B cell (primary cell): ENCODE measurements around the gene TMEM236. TPM values are rescaled to one million over a fixed set of nuclear protein-coding genes. Genes with fewer than 3 reads are reported as not detected.

Experiments
- ATAC-seq: fragments of 200-7000 bp; cut with Tn5 transposase; one replicate; pipeline ENCODE4 v1.10.0; 2021; ENCODE audit warnings: low read depth, mild to moderate bottlenecking, moderate number of reproducible peaks, moderate library complexity
- CTCF ChIA-PET: fragments of 350-600 bp; sonication (Branson Sonifier 250); formaldehyde crosslinking; loops from one replicate; lab custom pipeline; 2021; ENCODE audit warnings: antibody characterized with exemption, inconsistent platforms; lab: Charles Lee
- POLR2A ChIA-PET: fragments of 350-600 bp; sonication (Branson Sonifier 250); formaldehyde crosslinking; loops from one replicate; lab custom pipeline; 2021; ENCODE audit warnings: antibody characterized with exemption; lab: Charles Lee
- DNase-seq: peaks from one replicate; pipeline ENCODE4 v3.0.0; 2013
- H2AFZ ChIP-seq: 2 replicates; pipeline ENCODE4 v1.6.1; 2012; ENCODE audit warnings: mild to moderate bottlenecking, low read depth, low read length; ENCODE audit not compliant: insufficient read depth, poor library complexity, severe bottlenecking
- H3K27ac ChIP-seq, 2 donors: 1 replicate in 1 of 2; 2 replicates in 1 of 2; pipeline ENCODE4 v1.5.1; 2012 to 2013; ENCODE audit warnings: low read length in 2 of 2, mild to moderate bottlenecking in 2 of 2, moderate library complexity in 1 of 2
- H3K27me3 ChIP-seq, 4 experiments: fragments of 200-600 bp in 1 of 4; sonication (generic) in 1 of 4; replicated peaks in 1 of 4; 1 replicate in 2 of 4; 2 replicates in 2 of 4; pipeline versions ENCODE4 v1.6.1 to v1.7.0; 2013 to 2016; ENCODE audit warnings: low read length in 3 of 4, mild to moderate bottlenecking in 2 of 4, mixed read lengths in 1 of 4, moderate library complexity in 1 of 4; ENCODE audit not compliant: insufficient read depth in 4 of 4, control insufficient read depth in 3 of 4; ENCODE audit errors: control extremely low read depth in 1 of 4
- H3K36me3 ChIP-seq, 2 experiments: replicated peaks in 1 of 2; 1 replicate in 1 of 2; 2 replicates in 1 of 2; pipeline versions ENCODE4 v1.6.1 to v1.7.1; 2013; ENCODE audit warnings: low read length in 1 of 2; ENCODE audit not compliant: insufficient read depth in 2 of 2, control insufficient read depth in 1 of 2; ENCODE audit errors: control extremely low read depth in 1 of 2, extremely low read depth in 1 of 2
- H3K4me1 ChIP-seq, 2 donors: fragments of 200-600 bp in 1 of 2; sonication (generic) in 1 of 2; 1 replicate in 1 of 2; 2 replicates in 1 of 2; pipeline versions ENCODE4 v1.5.1 to v1.6.1; 2013 to 2017; ENCODE audit warnings: low read length in 2 of 2; ENCODE audit not compliant: control insufficient read depth in 2 of 2, insufficient read depth in 2 of 2
- H3K4me2 ChIP-seq: replicated peaks from 2 replicates; pipeline ENCODE3; 2012; ENCODE audit warnings: mild to moderate bottlenecking, low read depth, low read length; ENCODE audit not compliant: poor library complexity, severe bottlenecking
- H3K4me3 ChIP-seq, 5 experiments: fragments of 200-600 bp in 1 of 5; sonication (generic) in 1 of 5; 1 replicate in 3 of 5; 2 replicates in 2 of 5; pipeline versions ENCODE4 v1.5.1 to v1.7.0; 2011 to 2016; ENCODE audit warnings: low read length in 4 of 5, mild to moderate bottlenecking in 4 of 5, low read depth in 2 of 5, control low read depth in 1 of 5, moderate library complexity in 1 of 5; ENCODE audit not compliant: insufficient read depth in 1 of 5; ENCODE audit errors: control extremely low read depth in 1 of 5, extremely low read depth in 1 of 5
- H3K79me2 ChIP-seq: fragments of 200-600 bp; sonication (generic); one replicate; pipeline ENCODE4 v1.6.0; 2016; ENCODE audit warnings: low read length; ENCODE audit not compliant: control insufficient read depth, insufficient read depth
- H3K9ac ChIP-seq: fragments of 200-600 bp; sonication (generic); 2 replicates; pipeline ENCODE4 v1.6.1; 2017; ENCODE audit warnings: mild to moderate bottlenecking, low read length, moderate library complexity
- H3K9me3 ChIP-seq, 3 donors: one replicate each; pipeline versions ENCODE4 v1.6.1 to v1.7.1; 2013; ENCODE audit warnings: low read length in 2 of 3; ENCODE audit not compliant: control insufficient read depth in 2 of 3, insufficient read depth in 1 of 3; ENCODE audit errors: control extremely low read depth in 1 of 3
- H4K20me1 ChIP-seq: 2 replicates; pipeline ENCODE4 v1.6.0; 2012; ENCODE audit warnings: mild to moderate bottlenecking, low read length; ENCODE audit not compliant: insufficient read depth, control insufficient read depth, poor library complexity, severe bottlenecking
- H3K27ac Mint-ChIP-seq: one replicate; pipeline ENCODE4 v1.8.0; 2021; ENCODE audit warnings: mixed read lengths
- H3K27me3 Mint-ChIP-seq: one replicate; pipeline ENCODE4 v1.8.0; 2021; ENCODE audit warnings: mixed read lengths
- H3K4me1 Mint-ChIP-seq: one replicate; pipeline ENCODE4 v1.8.0; 2021; ENCODE audit warnings: mixed read lengths
- H3K4me3 Mint-ChIP-seq: one replicate; pipeline ENCODE4 v1.8.0; 2021; ENCODE audit warnings: mixed read lengths
- H3K9me3 Mint-ChIP-seq: one replicate; pipeline ENCODE4 v1.8.0; 2022; ENCODE audit warnings: mixed read lengths; ENCODE audit not compliant: insufficient read depth
- EZH2 ChIP-seq: IDR thresholded peaks from 2 replicates; pipeline ENCODE4 v1.6.1; 2012; ENCODE audit warnings: borderline replicate concordance, low read depth, mild to moderate bottlenecking, moderate library complexity, low read length; ENCODE audit not compliant: insufficient read depth, poor library complexity, severe bottlenecking
- WGBS: methylation state at CpG from one replicate; pipeline ENCODE4 v1.1.5; 2013; ENCODE audit warnings: missing lambda C conversion rate; ENCODE audit not compliant: insufficient coverage; 5-methylcytosine and 5-hydroxymethylcytosine counted together
- intact Hi-C: fragments of 100-400 bp; cut with micrococcal nuclease; formaldehyde crosslinking; loops from one replicate; pipeline ENCODE4 v1.10.0; 2022
- polyA plus RNA-seq: library from polyadenylated mRNA; depleted of rRNA; stranded (reverse); fragments of >200 nt; gene quantifications from 2 replicates; pipeline ENCODE4 v1.2.3, GENCODE V29; 2012
- total RNA-seq, 2 donors: library from RNA; stranded (reverse); fragments of 120-200 nt in 1 of 2; gene quantifications; 1 replicate in 1 of 2; 2 replicates in 1 of 2; pipeline versions ENCODE4 v1.2.3 to v1.2.4, GENCODE V29; 2013 to 2022
- TF ChIP-seq, protein P1 (sequence below): fragments of 200-600 bp; IDR thresholded peaks from one replicate; pipeline ENCODE4 v1.8.0; 2022; ENCODE audit warnings: antibody characterized with exemption, mild to moderate bottlenecking

TMEM236 gene
- total and polyA plus RNA-seq, 2 donors (not counting 1 experiment from before 2014, with no cell fraction given): 0.09 to 0.27 TPM

DNA sequence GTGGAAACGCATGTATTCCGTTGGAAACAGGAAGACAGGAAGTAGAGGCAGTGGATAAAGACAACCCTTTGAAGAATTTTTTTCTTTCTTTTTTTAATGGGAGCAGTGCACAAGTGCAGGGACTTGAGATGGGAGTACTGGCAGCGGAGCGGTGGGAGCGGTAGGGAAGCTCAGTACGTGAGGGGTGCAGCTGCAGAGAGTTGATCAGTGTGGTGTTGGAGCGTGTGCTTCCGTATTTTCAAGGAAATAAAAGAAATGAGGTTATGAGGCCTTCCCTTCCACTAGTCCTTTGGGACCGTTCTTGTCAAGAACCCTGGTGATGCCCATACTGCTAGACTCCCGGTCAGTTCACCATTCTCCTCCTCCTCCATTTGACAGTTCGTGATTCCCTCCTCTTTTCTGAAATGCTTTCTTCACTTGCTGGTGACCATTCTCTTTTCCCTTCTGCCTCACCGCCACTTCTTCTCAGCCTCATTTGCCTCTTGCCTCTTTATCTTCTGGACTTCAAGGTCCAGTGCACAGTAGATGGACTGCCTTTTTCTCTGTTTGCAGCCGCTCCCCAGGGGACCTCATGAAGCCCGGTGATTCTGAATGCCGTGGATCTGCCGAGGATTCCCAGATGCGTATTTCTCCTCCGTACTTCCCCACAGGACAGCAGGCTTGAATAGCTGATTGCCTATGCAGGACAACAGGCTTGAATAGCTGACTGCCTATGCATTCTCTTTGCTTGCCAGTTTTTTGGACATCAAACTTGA, 39.1 kb upstream of the TMEM236 start:
- CTCF ChIA-PET: no interaction called here
- no peak for ATAC-seq
- no peak overlapping the region for H3K4me2 ChIP-seq
- no peaks in the 10 kb centered on the region for H3K4me1 ChIP-seq
- H3K27me3 ChIP-seq: no peaks in the 10 kb centered on the region
- WGBS: 97% methylated on average over 14 of the region's 18 CpGs
- intact Hi-C loops: no loop called here
- no peak overlapping the region for H3K4me3 Mint-ChIP-seq
- no peak for DNase-seq
- H3K4me1 Mint-ChIP-seq: no peaks in the 10 kb centered on the region
- TF ChIP-seq, protein P1, sequence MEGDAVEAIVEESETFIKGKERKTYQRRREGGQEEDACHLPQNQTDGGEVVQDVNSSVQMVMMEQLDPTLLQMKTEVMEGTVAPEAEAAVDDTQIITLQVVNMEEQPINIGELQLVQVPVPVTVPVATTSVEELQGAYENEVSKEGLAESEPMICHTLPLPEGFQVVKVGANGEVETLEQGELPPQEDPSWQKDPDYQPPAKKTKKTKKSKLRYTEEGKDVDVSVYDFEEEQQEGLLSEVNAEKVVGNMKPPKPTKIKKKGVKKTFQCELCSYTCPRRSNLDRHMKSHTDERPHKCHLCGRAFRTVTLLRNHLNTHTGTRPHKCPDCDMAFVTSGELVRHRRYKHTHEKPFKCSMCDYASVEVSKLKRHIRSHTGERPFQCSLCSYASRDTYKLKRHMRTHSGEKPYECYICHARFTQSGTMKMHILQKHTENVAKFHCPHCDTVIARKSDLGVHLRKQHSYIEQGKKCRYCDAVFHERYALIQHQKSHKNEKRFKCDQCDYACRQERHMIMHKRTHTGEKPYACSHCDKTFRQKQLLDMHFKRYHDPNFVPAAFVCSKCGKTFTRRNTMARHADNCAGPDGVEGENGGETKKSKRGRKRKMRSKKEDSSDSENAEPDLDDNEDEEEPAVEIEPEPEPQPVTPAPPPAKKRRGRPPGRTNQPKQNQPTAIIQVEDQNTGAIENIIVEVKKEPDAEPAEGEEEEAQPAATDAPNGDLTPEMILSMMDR: no peak
- TF ChIP-seq EZH2: no peak
- no peak overlapping the region for H3K27ac ChIP-seq
- no peak overlapping the region for H3K9ac ChIP-seq
- peaks cover 7 to 48% of the 10 kb centered on the region in 2 experiments for H3K36me3 ChIP-seq
- H3K27ac Mint-ChIP-seq: no peak overlapping the region
- H3K9me3 Mint-ChIP-seq: peaks cover 2% of the 10 kb centered on the region
- H3K9me3 ChIP-seq: no peaks in the 10 kb centered on the region
- POLR2A ChIA-PET: no interaction called here
- H4K20me1 ChIP-seq: no peaks in the 10 kb centered on the region
- no peak overlapping the region for H2AFZ ChIP-seq
- H3K27me3 Mint-ChIP-seq: no peaks in the 10 kb centered on the region
- no peaks in the 10 kb centered on the region for H3K79me2 ChIP-seq
- no peak overlapping the region for H3K4me3 ChIP-seq

DNA sequence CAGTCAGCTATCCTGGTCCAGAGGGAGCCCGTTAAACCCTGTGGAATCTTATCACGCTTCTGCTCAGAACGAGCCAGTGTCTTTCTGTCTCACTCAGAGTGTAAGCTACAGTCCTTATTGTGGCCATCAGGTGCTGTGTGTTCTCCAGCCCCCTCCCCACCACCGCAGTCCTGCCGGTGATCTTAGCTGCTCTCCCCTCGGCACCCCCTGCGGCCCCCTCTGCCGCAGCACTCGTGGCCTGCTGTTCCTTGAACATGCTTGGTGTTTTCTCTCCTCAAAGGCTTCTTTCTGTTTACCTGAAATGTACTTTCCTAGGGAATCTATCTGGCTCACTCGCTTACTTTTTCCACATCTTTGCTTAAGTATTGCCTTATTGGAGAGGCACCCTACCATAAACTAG, 38.2 kb upstream of the TMEM236 start:
- no peaks in the 10 kb centered on the region for H3K27me3 Mint-ChIP-seq
- DNase-seq (no peak), ATAC-seq (no peak)
- no peaks in the 10 kb centered on the region for H3K4me1 Mint-ChIP-seq
- Histone ChIP-seq H3K4me2 (no peak overlapping the region), H3K36me3 (peaks cover 7 to 41% of the 10 kb centered on the region in 2 experiments), H3K79me2 (no peaks in the 10 kb centered on the region), H3K9me3 (no peaks in the 10 kb centered on the region), H3K4me1 (no peaks in the 10 kb centered on the region), H3K27me3 (no peaks in the 10 kb centered on the region), H4K20me1 (no peaks in the 10 kb centered on the region), H3K9ac (no peak overlapping the region), H2AFZ (no peak overlapping the region), H3K4me3 (no peak overlapping the region), H3K27ac (no peak overlapping the region)
- no peak overlapping the region for H3K27ac Mint-ChIP-seq
- peaks cover 2% of the 10 kb centered on the region for H3K9me3 Mint-ChIP-seq
- POLR2A ChIA-PET: no interaction called here
- no peak overlapping the region for H3K4me3 Mint-ChIP-seq
- CTCF ChIA-PET: no interaction called here
- WGBS: 97% methylated on average over 10 of the region's 10 CpGs
- TF ChIP-seq, protein P1: no peak
- TF ChIP-seq EZH2: no peak
- intact Hi-C loops: no loop called here
